Bronchial epithelial cell (primary cell): ENCODE data around the gene RGS3. TPM values are rescaled to one million over a fixed set of nuclear protein-coding genes. Genes with fewer than 3 reads are reported as not detected.

Experiments used
- DNase-seq: peaks from one replicate; pipeline ENCODE4 v3.0.0-alpha.2; 2010; ENCODE audit warnings: low read depth
- FAIRE-seq: peaks from 2 replicates; lab custom pipeline; 2011; peaks lifted over from hg19 to GRCh38; lab: Jason Lieb, UNC
- H3K27me3 ChIP-seq: 2 replicates; pipeline ENCODE4 v1.5.1; 2011; ENCODE audit warnings: low read length; ENCODE audit not compliant: control insufficient read depth, insufficient read depth
- H3K36me3 ChIP-seq: 2 replicates; pipeline ENCODE4 v1.5.1; 2011; ENCODE audit warnings: low read length; ENCODE audit not compliant: control insufficient read depth, insufficient read depth
- H3K4me3 ChIP-seq: 2 replicates; pipeline ENCODE4 v1.5.1; 2011; ENCODE audit warnings: mild to moderate bottlenecking, low read depth, low read length, control low read depth
- CTCF ChIP-seq: IDR thresholded peaks from 2 replicates; pipeline ENCODE4 v1.5.1; 2011; ENCODE audit warnings: mild to moderate bottlenecking, moderate library complexity, low read length, control low read depth, inconsistent platforms; ENCODE audit not compliant: insufficient read depth, severe bottlenecking
- total RNA-seq: library from RNA; depleted of rRNA; stranded (reverse); fragments of >200 nt; gene quantifications from 2 replicates; pipeline ENCODE4 v1.2.1, GENCODE V29; 2014

Gene RGS3
- total RNA-seq, 1 donor from 2014 or later, result 22.1 TPM

GRCh38 chr9:113570106-113570505 is 106.6 kb downstream of the RGS3 start:
- Histone ChIP-seq H3K4me3 (no peak overlapping the region), H3K27me3 (no peaks in the 10 kb centered on the region), H3K36me3 (peaks cover 19% of the 10 kb centered on the region)
- FAIRE-seq (no peak), DNase-seq (no peak)
- no peak for TF ChIP-seq CTCF

GRCh38 chr9:113570749-113571711 is 107.5 kb downstream of the RGS3 start:
- TF ChIP-seq CTCF, result no peak
- peak; percentile 91 for DNase-seq
- H3K4me3 ChIP-seq, result no peak overlapping the region
- no peak for FAIRE-seq
- no peaks in the 10 kb centered on the region for H3K27me3 ChIP-seq
- peaks cover 22% of the 10 kb centered on the region for H3K36me3 ChIP-seq

- no peak overlapping the region for H3K4me3 ChIP-seq
- H3K27me3 ChIP-seq, result no peaks in the 10 kb centered on the region
- no peak for FAIRE-seq
- no peak for DNase-seq
- TF ChIP-seq CTCF, result no peak
- peaks cover 22% of the 10 kb centered on the region for H3K36me3 ChIP-seq
Observed at GRCh38 chr9:113572076-113572861, 108.7 kb downstream of the RGS3 start.

- peaks cover 19% of the 10 kb centered on the region for H3K36me3 ChIP-seq
- DNase-seq (no peak), FAIRE-seq (no peak)
- no peak for TF ChIP-seq CTCF
- no peak overlapping the region for H3K4me3 ChIP-seq
- no peaks in the 10 kb centered on the region for H3K27me3 ChIP-seq
Observed at GRCh38 chr9:113573046-113573958, 109.8 kb downstream of the RGS3 start.

GRCh38 chr9:113573959-113574352 is 110.4 kb downstream of the RGS3 start:
- no peak for TF ChIP-seq CTCF
- FAIRE-seq, result no peak
- no peak overlapping the region for H3K4me3 ChIP-seq
- peaks cover 13% of the 10 kb centered on the region for H3K36me3 ChIP-seq
- H3K27me3 ChIP-seq, result no peaks in the 10 kb centered on the region
- DNase-seq, result no peak
